ENCODE data around the gene SORT1.

SORT1 gene

GRCh38 chr1:109271458-109271857 is 126.3 kb downstream of the SORT1 start:
- FAIRE-seq, result no peak

GRCh38 chr1:109270623-109271317 is 126.9 kb downstream of the SORT1 start:
- FAIRE-seq, result no peak

- no peak for FAIRE-seq
Measured at GRCh38 chr1:109269981-109270622, 127.6 kb downstream of the SORT1 start.

DNA sequence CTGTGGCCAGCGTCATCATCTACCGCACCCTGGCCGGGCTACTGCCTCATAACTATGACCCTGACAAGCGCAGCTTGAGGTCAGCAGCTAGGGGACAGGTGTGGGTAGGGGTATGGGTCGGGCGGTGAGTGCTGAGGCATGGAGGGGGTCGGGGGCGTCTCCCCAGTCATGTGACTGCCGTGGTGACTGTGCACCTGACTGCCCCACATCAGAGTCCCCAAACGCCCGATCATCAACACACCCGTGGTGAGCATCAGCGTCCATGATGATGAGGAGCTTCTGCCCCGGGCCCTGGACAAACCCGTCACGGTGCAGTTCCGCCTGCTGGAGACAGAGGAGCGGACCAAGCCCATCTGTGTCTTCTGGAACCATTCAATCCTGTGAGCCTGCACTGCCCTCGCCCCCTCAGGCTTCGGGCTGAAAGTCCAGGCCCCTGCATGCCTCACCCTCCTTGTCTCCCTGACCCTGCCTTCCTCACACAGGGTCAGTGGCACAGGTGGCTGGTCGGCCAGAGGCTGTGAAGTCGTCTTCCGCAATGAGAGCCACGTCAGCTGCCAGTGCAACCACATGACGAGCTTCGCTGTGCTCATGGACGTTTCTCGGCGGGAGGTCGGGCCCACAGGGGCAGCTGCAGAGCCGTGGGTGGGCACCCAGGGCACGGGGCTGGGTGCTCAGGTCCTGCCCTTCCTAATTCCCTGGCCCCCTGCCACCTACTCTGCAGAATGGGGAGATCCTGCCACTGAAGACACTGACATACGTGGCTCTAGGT is 128.3 kb downstream of the SORT1 start:
- no peak for FAIRE-seq

DNA sequence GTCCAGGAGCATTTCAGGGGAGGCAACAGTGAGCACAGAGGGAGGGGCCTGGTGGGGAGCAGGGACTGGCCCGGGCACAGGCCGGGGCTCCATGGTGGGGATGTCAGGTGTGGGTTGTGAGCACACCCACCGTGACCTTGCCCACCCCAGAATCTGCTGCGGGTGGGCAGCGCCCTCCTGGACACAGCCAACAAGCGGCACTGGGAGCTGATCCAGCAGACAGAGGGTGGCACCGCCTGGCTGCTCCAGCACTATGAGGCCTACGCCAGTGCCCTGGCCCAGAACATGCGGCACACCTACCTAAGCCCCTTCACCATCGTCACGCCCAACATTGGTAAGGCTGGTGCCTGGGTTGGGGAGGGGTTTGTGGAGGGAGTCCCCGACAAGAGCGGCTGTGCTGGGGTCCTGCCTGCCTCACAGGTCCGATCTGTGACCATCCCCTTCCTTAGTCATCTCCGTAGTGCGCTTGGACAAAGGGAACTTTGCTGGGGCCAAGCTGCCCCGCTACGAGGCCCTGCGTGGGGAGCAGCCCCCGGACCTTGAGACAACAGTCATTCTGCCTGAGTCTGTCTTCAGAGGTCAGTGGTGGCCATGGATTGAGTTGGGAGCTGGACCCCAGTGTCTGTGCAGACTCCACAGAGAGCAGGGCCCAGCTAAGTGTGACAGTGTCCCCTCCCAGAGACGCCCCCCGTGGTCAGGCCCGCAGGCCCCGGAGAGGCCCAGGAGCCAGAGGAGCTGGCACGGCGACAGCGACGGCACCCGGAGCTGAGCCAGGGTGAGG is 129.1 kb downstream of the SORT1 start:
- FAIRE-seq, result no peak

DNA sequence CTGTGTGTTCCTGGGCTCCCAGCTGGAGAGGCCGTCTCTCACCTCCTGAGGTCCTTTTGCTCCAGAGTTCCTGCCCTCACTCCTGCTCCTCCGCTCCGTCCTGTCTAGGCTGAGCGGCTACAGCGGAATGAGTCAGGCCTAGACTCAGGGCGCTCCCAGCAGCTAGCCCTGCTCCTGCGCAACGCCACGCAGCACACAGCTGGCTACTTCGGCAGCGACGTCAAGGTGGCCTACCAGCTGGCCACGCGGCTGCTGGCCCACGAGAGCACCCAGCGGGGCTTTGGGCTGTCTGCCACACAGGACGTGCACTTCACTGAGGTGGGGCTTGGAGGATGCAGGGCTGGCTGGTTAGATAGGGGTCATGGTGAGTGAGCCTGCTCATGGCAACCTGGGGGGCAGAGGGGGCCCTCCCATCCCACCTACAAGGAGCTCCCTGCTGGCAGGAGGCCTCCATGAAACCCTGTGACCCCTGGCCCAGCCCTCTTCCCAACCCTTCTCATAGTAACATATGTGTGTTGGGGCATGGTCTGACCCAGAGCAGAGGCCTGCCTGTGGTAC is 129.9 kb downstream of the SORT1 start:
- FAIRE-seq, result no peak

- FAIRE-seq, result no peak
Measured at GRCh38 chr1:109266965-109267364, 130.8 kb downstream of the SORT1 start.

- FAIRE-seq, result no peak
Measured at GRCh38 chr1:109265741-109266330, 131.9 kb downstream of the SORT1 start.

DNA sequence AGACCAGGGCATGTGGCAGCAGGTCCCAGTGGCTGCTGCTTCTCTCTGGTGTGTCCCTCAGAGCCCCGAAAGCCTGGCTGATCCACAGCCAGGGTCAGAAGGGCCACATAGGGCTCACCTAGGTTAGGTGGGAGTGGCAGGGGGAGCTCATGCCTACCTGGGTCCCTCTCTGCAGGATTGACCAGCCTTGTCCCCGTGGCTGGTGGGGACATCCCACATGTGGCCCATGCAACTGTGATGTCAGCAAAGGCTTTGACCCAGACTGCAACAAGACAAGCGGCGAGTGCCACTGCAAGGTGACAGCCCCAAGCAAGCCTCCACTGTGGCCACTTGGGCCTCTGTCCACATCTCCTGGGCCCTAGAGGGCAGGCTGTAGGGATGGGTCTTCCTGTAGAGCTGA is 132.7 kb downstream of the SORT1 start:
- FAIRE-seq, result no peak

DNA sequence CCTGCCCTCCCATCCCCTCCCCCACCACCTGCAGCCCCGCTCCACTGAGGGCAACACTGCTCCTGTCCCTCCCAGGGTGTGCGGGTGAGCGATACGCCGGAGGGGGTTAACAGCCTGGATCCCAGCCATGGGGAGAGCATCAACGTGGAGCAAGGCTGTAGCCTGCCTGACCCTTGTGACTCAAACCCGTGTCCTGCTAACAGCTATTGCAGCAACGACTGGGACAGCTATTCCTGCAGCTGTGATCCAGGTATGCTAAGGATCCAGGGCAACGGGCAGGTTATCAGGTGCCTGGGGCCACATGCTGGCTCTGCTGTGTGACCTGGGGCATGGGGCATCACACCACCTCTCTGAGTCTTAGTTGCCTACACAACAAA is 133.4 kb downstream of the SORT1 start:
- no peak for FAIRE-seq

- peak; percentile 23 for FAIRE-seq
Measured at GRCh38 chr1:109263597-109264378, 133.9 kb downstream of the SORT1 start.

- no peak for FAIRE-seq
Measured at GRCh38 chr1:109263234-109263596, 134.5 kb downstream of the SORT1 start.

DNA sequence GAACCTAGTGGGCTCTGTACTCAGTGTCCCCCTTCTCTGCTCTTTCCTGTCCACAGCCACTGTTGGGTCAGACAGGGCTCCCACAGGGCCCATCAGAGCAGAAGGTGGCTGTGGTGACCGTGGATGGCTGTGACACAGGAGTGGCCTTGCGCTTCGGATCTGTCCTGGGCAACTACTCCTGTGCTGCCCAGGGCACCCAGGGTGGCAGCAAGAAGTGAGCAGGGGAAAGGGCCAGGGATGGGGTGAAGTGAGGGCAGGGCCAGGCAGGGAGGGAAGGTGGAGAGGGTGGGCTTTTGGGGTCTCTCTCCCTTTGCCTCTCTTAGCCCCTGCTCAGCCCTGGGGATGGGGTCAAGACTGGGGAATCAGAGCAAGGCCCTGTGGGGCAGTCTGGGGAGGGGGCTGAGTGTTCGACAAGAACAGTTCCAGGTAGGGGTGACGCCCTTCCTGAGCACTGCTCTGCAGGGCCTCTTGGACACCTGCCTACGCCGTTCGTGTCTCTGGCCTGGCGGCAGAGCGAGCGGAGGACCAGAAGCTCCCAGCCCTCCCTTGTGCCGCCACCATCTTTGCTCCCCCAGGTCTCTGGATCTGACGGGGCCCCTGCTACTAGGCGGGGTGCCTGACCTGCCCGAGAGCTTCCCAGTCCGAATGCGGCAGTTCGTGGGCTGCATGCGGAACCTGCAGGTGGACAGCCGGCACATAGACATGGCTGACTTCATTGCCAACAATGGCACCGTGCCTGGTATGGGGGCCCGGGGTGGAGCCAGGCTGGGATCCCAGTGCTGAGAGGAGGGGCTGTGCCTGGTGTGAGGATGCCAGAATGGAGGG is 135.3 kb downstream of the SORT1 start:
- FAIRE-seq, result no peak

DNA sequence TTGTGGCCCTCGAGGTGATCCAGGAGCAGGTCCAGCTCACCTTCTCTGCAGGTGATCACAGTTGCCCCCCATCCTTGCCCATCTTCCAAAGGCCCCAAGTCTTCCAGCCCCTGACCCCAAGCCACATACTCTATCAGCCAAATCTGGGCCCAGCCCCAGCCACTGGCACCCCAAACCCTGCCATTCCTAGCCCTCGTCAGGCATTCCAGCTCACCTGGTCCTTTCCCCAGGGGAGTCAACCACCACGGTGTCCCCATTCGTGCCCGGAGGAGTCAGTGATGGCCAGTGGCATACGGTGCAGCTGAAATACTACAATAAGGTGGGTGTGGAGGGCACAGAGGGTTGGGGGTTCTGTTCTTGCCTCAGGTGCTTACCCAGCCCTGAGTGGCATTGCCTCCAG is 136.1 kb downstream of the SORT1 start:
- FAIRE-seq, result no peak

GRCh38 chr1:109261006-109261405 is 136.7 kb downstream of the SORT1 start:
- FAIRE-seq, result no peak

GRCh38 chr1:109259674-109260557 is 137.8 kb downstream of the SORT1 start:
- FAIRE-seq, result no peak
